HepG2 (cell line): ENCODE data around the gene AP3D1. TPM values are rescaled to one million over a fixed set of nuclear protein-coding genes. Genes with fewer than 3 reads are reported as not detected.

Experiments used
- AKAP8 ChIP-seq: sonication (generic); formaldehyde crosslinking; IDR thresholded peaks from 2 replicates; pipeline ENCODE4 v1.5.1; 2020; ENCODE audit warnings: mild to moderate bottlenecking, missing genetic modification reagents
- ATF7-NPFF ChIP-seq: sonication (generic); formaldehyde crosslinking; IDR thresholded peaks from 2 replicates; pipeline ENCODE4 v1.8.1; 2023; ENCODE audit warnings: mild to moderate bottlenecking, low read depth, missing genetic modification reagents, moderate library complexity
- ELF4 ChIP-seq: sonication (generic); formaldehyde crosslinking; IDR thresholded peaks from 2 replicates; pipeline ENCODE4 v1.5.0; 2020; ENCODE audit warnings: missing genetic modification reagents, mild to moderate bottlenecking, moderate library complexity, borderline replicate concordance
- NFAT5 ChIP-seq: sonication (generic); formaldehyde crosslinking; IDR thresholded peaks from 2 replicates; pipeline ENCODE4 v1.4.0; 2020; ENCODE audit warnings: missing genetic modification reagents
- RARA ChIP-seq: IDR thresholded peaks from 2 replicates; pipeline ENCODE4 v1.6.1; 2016; ENCODE audit warnings: missing genetic modification reagents, missing compliant biosample characterization
- SAFB2 ChIP-seq: sonication (generic); formaldehyde crosslinking; IDR thresholded peaks from 2 replicates; pipeline ENCODE4 v1.5.1; 2020; ENCODE audit warnings: missing genetic modification reagents, low read depth, mild to moderate bottlenecking, borderline replicate concordance
- SALL2 ChIP-seq: sonication (generic); formaldehyde crosslinking; IDR thresholded peaks from 2 replicates; pipeline ENCODE4 v1.8.1; 2023; ENCODE audit warnings: mild to moderate bottlenecking, missing genetic modification reagents, inconsistent platforms
- SCMH1 ChIP-seq: sonication (generic); formaldehyde crosslinking; IDR thresholded peaks from 2 replicates; pipeline ENCODE4 v1.9.0; 2021; ENCODE audit warnings: missing genetic modification reagents, mild to moderate bottlenecking, borderline replicate concordance
- SSRP1 ChIP-seq: IDR thresholded peaks from 2 replicates; pipeline ENCODE4 v1.6.1; 2016; ENCODE audit warnings: control low read depth
- THRA ChIP-seq: sonication (generic); formaldehyde crosslinking; IDR thresholded peaks from 2 replicates; pipeline ENCODE4 v1.4.0; 2020; ENCODE audit warnings: missing genetic modification reagents, borderline replicate concordance
- ZFP36L1 ChIP-seq: sonication (generic); formaldehyde crosslinking; IDR thresholded peaks from 2 replicates; pipeline ENCODE4 v1.8.0; 2022; ENCODE audit warnings: mild to moderate bottlenecking, missing genetic modification reagents, moderate library complexity
- ZNF205 ChIP-seq: IDR thresholded peaks from 2 replicates; pipeline ENCODE4 v1.6.1; 2018; ENCODE audit warnings: missing biosample characterization, missing genetic modification reagents
- ZNF317 ChIP-seq: sonication (generic); formaldehyde crosslinking; IDR thresholded peaks from 2 replicates; pipeline ENCODE4 v1.5.0; 2020; ENCODE audit warnings: mild to moderate bottlenecking, missing genetic modification reagents
- ZNF350 ChIP-seq: sonication (generic); formaldehyde crosslinking; IDR thresholded peaks from 2 replicates; pipeline ENCODE4 v1.4.0; 2020; ENCODE audit warnings: mild to moderate bottlenecking, low read depth, missing genetic modification reagents, borderline replicate concordance
- ZNF367 ChIP-seq: sonication (generic); formaldehyde crosslinking; IDR thresholded peaks from 2 replicates; pipeline ENCODE4 v1.4.0; 2020; ENCODE audit warnings: missing genetic modification reagents, borderline replicate concordance
- ZNF615 ChIP-seq: sonication (generic); formaldehyde crosslinking; IDR thresholded peaks from 2 replicates; pipeline ENCODE4 v1.5.0; 2020; ENCODE audit warnings: mild to moderate bottlenecking, missing genetic modification reagents, borderline replicate concordance
- ZSCAN29 ChIP-seq: sonication (generic); formaldehyde crosslinking; conservative IDR thresholded peaks from 2 replicates; pipeline ENCODE4 v1.4.0; 2020; ENCODE audit warnings: mild to moderate bottlenecking, missing genetic modification reagents
- polyA plus RNA-seq, 8 experiments: library from polyadenylated mRNA; depleted of rRNA in 3 of 8; stranded (reverse) in 7 of 8; unstranded in 1 of 8; fragments of >200 nt; fragmentation: Illumina TruSeq in 4 of 8; extraction: Trizol in 4 of 8; gene quantifications; 2 replicates each; pipeline versions ENCODE4 v1.2.1 to v1.2.3, GENCODE V29; 2011 to 2016; ENCODE audit warnings: low read depth in 4 of 8, missing spikeins in 1 of 8, mixed read lengths in 1 of 8; ENCODE audit not compliant: insufficient read depth in 1 of 8
- total RNA-seq, 5 experiments: library from RNA; depleted of rRNA; stranded (reverse); fragments of >200 nt; fragmentation: Illumina TruSeq; extraction: Trizol; gene quantifications; 2 replicates each; pipeline ENCODE4 v1.2.3, GENCODE V29; 2016; ENCODE audit warnings: low read depth in 1 of 5
- TF ChIP-seq, protein P1 (sequence below): sonication (generic); formaldehyde crosslinking; IDR thresholded peaks from 2 replicates; pipeline ENCODE4 v1.5.0; 2020; ENCODE audit warnings: mild to moderate bottlenecking, missing genetic modification reagents
- TF ChIP-seq, protein P2 (sequence below): sonication (generic); formaldehyde crosslinking; IDR thresholded peaks from 2 replicates; pipeline ENCODE4 v1.5.0; 2020; ENCODE audit warnings: mild to moderate bottlenecking, low read depth, missing genetic modification reagents, borderline replicate concordance

The AP3D1 gene
- total and polyA plus RNA-seq, 2 of the 13 experiments (the other 11 are each of a cell fraction or from before 2014, with no cell fraction given), result 68.0 to 82.6 TPM

DNA sequence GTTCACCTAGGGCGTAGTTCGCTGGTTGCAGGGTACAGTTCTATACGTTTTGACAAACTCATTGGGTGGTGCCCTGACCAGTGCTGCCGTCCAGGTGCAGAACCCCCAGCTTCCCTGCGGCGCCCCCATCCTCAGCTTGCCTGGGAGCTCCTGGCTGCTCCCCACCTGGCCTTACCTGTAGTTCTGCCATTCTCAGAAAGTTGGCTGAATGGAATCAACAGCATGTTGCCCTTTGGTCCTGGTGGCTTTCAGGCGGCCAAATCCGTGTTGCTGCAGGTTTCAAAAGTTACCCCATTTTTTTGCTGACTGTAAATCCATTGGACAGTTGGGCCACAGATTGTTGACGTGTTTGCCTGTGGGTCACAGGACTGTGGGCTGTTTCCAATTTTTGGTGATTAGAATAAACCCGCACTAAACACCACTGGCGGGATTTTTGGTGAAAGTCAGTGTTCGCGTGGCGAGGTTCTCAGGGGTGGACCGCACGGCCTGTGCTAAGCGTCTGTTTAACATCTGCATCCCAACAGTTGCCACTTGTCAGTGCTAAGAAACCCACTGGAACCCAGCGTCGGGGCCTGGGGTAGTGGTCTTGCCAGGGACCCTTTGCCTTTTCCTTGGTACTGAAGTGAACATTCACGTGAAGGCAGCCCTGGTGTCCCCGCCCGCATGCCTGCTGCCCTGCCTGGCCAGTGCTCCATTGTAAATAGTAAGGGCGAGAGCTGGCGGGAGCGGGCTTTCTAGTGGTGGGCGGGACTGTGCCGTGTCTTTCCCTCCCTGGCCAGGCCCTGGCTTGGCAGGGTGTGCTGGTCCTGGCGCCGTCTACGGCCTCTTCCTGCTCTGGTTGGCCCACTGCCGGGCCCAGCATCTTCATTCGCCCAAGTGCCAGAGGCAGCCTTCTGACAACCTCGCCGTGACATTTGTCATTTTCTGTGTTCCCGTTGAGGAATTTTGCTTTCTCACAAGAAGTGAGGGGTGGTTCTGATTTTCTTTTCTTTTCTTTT lies 15.7 kb upstream of the AP3D1 start (continued):
- TF ChIP-seq, protein P1, sequence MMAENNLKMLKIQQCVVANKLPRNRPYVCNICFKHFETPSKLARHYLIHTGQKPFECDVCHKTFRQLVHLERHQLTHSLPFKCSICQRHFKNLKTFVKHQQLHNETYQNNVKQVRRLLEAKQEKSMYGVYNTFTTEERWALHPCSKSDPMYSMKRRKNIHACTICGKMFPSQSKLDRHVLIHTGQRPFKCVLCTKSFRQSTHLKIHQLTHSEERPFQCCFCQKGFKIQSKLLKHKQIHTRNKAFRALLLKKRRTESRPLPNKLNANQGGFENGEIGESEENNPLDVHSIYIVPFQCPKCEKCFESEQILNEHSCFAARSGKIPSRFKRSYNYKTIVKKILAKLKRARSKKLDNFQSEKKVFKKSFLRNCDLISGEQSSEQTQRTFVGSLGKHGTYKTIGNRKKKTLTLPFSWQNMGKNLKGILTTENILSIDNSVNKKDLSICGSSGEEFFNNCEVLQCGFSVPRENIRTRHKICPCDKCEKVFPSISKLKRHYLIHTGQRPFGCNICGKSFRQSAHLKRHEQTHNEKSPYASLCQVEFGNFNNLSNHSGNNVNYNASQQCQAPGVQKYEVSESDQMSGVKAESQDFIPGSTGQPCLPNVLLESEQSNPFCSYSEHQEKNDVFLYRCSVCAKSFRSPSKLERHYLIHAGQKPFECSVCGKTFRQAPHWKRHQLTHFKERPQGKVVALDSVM (CRISPR knock-in tag), result peak; percentile 43; the same call in 1 of the 2 replicates
- TF ChIP-seq ZNF615 (CRISPR knock-in tag) (no peak), ZFP36L1 (CRISPR knock-in tag) (no peak), ZSCAN29 (0 out of 2 replicates have a peak, but pooled peaks have one; percentile 59), THRA (CRISPR knock-in tag) (no peak), ZNF350 (CRISPR knock-in tag) (no peak), SALL2 (CRISPR knock-in tag) (no peak), ZNF317 (no peak), ZNF367 (CRISPR knock-in tag) (no peak), RARA (0 out of 2 replicates have a peak, but pooled peaks have one; percentile 22), SSRP1 (CRISPR knock-in tag) (no peak), SCMH1 (CRISPR knock-in tag) (no peak), ATF7-NPFF (peak; percentile 34; the same call in 1 of the 2 replicates), SAFB2 (no peak; the same call in 1 of the 2 replicates), NFAT5 (0 out of 2 replicates have a peak, but pooled peaks have one; percentile 26), ELF4 (no peak), AKAP8 (CRISPR knock-in tag) (peak; percentile 66), ZNF205 (CRISPR knock-in tag) (0 out of 2 replicates have a peak, but pooled peaks have one; percentile 25)
- TF ChIP-seq, protein P2, sequence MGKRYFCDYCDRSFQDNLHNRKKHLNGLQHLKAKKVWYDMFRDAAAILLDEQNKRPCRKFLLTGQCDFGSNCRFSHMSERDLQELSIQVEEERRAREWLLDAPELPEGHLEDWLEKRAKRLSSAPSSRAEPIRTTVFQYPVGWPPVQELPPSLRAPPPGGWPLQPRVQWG (CRISPR knock-in tag), result no peak
